GM19099 (cell line): ENCODE measurements around the gene C18orf32.

Experiments used
- POLR2A ChIP-seq: IDR thresholded peaks from 3 replicates; pipeline ENCODE4 v1.6.1; 2011; ENCODE audit warnings: low read depth; ENCODE audit not compliant: insufficient read length; ENCODE audit errors: extremely low read depth

C18orf32 gene

DNA sequence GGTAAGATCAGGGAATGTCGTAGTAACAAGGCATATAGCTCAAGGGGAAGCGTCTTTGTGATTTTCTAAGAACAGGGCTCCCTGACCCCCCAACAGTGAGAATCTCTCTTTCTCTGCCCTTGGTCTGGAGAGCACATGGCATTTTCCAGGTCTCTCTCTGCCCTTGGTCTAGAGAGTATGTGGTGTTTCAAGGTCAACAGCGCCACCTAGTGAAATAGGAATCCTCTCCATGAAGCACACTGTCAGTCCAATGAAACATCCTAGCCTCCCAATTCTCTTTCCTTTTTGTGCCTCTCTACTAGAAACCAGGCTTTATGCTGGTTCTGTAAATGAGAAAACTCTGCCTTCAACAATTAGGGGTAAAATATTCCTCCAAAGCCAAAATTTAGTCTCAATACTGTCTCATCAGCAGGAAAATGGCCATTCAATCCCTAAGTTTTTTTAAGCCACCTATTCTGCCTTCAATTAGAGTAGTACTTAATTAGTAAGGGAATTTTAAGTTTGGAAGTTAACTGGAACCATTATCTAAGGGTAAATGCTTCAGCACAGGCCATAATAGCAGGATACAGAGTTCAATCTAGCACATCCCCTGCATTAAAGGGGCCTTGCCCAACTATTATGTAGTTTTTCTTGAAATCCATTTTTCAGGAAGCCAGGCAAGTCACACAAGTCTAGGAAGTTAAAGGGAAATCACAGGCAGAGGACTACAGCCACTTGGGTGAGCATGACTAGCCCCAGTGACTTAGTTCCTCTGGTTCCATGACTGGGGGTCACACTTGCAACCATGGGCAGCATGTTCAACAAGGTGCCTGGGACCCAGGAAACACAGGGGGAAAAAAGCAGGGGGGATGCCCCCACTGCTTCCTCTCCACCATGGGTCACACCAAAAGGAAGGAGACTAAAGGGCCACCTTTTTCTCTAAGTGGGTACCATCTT, 39.0 kb downstream of the C18orf32 start:
- TF ChIP-seq POLR2A = no peak

DNA sequence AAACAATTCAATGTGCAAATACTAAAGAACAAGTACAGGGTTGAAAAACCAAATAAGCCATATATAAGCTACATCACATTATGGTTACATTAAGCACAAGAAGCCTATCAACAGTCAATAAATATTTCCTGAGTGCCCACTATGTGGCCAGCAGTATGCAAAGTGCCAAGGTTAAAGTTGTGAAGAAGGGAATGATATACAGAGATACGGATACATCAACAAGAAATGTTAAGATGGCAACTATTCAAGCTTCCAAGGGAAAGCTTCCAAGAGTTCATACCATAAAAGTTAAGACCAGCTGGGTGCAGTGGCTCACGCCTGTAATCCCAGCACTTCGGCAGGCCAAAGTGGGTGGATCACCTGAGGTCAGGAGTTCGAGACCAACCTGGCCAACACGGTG, 40.6 kb downstream of the C18orf32 start:
- TF ChIP-seq POLR2A = no peak

DNA sequence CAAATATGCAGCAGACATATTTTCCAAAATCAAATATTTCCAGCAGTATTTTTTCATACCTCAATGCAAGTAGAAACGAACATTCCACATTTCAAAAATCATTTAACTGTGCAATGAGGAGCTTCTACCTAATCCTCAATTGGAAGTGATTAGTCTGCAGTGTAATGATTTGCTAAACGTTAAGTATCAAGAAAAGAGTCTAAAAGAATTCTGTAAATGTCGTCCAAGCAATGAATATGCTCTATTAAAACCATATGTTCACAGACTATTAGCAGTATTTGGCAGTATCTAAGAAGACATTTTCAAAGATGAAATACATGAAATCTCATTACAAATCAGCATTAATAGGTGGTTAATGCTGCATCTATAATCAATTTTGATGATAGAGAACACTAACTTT, 42.5 kb downstream of the C18orf32 start:
- TF ChIP-seq POLR2A = no peak

DNA sequence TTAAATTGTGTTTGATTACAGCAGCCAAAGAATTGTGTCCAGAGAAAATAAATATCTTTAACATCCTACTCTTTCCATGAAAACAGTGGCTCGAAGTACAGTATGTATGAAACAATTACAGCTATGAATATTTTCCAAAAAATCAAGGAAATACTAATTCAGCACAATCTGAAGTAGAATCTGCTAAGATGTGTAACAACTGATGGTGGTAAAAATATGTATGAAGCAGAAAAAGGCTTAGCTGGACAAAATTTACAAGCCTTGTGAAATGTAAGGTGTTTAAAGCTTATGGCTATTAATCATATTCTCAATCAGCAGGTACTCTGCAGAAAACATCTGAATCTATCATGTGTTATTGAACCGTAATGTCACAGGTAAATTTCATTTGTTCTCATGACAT, 43.2 kb downstream of the C18orf32 start:
- TF ChIP-seq POLR2A = no peak

GRCh38 chr18:49441338-49441938, 45.6 kb downstream of the C18orf32 start:
- no peak for TF ChIP-seq POLR2A

DNA sequence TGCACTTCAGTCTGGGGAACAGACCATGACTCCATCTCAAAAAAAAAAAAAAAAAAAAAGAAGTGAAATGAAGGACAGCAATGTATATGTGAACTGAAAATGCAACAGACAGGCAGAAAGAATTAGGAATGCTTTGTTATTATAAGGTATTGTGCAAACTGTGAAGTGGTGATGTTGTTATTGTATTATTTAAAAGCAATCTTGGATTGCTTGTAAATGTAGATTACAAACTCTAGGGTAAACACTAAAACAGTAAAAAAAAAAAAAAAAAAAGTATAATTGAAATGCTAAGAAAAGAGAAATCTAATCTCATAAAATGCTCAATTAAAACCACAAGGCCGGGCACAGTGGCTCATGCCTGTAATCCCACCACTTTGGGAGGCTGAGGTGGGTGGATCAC, 51.9 kb downstream of the C18orf32 start:
- no peak for TF ChIP-seq POLR2A

DNA sequence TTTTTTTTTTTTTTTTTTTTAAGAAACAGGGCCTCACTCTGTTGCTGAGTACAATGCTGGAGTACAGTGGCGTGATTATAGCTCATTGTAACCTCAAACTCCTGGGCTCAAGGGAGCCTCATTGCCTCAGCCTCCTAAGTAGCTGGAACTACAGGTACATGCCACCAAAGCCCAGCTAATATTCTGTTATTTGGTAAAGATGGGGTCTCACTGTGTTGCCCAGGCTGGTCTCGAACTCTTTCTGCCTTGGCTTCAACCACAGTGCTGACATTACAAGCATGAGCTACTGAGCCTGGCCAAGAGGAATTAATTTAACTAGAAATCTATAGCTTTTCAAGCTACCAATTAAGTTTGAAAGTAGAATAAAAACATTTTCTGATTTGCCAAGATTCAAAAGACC, 54.4 kb downstream of the C18orf32 start:
- no peak for TF ChIP-seq POLR2A

DNA sequence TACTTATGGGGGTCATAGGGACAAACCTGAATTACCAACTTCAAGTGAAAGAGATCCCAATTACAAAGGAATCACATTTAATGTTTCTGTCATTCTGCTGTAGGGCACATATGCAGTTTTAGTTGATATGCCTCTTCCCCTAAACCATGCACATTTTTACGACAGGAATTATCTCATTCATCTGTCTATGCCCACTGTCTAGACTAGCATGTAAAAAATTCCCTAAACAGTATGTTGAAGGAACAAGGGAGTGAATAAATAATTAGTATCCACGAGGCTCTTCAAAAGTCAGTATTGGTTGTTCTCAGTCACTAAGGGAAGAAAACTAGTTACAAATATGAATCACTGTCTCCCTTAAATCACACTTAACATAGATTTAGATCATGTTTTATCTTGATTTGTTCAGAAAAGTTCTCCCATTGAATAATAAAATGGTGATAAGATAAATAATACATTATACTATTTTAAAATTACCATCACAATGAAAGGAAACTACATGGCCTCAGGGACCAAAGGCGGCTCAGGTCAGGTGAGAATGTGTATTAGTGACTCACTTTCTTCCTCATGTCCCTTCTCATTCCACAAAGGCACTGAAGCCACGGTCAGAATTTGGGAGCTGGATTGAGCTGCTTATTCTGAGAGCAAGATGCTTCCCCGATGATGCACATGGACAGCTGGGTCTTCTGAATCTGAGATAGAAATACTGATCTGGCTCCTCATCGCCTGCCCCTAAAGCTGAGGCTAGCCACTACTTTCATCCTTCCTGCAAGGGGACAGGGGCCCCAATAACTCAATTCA, 55.7 kb downstream of the C18orf32 start:
- no peak for TF ChIP-seq POLR2A
